HG03520 (cell line): ENCODE data around the gene FUT8.
A peak's percentile ranks its signal among the peaks of the same experiment; 100 is the strongest.
"Not testable (repeated sequence)": the region's sequence is repeated elsewhere in the genome, so short reads cannot be mapped to it uniquely, and the experiment has no call there.

Experiments used
- ATAC-seq: cut with Tn5 transposase; IDR thresholded peaks from one replicate; pipeline ENCODE4 v1.9.1; 2021; ENCODE audit warnings: mild to moderate bottlenecking, moderate library complexity; ENCODE audit not compliant: unreplicated experiment

Gene FUT8

DNA sequence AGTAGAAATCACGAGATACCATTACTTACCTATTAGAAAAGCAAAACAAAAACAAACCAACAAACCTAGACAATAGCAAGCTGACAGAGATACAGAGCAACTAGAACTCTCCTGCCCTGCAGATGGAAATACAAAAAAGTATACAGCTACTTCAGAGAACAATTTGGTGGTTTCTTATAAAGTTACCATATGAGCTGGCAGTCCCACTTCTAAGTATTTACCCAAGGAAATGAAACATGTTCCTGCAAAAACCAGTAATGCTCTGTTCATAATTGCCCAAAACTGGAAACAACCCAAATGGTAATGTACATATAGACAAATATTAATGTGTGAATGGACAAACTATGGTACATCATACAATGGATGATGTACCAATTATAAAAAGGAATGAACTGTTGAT is 31.7 kb downstream of the FUT8 start:
- ATAC-seq = no peak

DNA sequence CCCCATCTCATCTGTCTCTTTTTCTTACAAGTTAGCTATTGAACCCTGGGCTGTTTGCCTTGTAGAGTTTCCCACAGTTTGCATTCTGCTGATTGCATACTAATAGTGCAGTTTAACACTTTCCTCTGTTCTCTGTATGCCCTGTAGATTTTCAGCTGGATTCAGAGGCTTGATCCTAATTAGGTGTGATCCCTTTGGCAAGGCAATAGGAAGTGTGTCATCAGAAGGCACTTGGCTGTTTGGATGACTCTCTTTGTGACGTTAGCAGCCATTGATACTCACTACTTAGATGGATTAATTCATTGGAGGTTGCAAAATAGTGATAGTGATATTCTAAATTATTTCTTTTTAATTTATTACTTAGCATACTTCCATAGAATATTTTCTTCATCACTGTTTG is 33.6 kb downstream of the FUT8 start:
- no peak for ATAC-seq

DNA sequence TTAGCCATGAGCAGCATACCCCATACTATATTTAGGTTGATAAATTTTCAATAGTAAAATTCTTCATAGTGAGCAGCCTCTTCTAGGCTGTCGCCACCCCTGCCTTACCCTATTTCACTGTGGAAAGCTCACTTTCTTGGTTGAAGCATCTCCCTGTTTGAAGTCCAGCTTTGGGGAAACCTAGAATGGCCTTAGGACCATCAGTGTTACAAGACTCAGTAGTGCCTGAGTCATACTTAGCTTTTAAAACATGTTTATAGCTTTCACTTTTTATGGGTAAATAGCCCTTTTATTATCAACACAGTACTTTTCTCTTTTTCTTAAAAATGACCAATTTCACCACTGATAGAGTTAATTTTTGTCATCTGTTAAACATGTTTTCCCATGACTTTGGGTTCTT is 37.1 kb downstream of the FUT8 start:
- no peak for ATAC-seq

DNA sequence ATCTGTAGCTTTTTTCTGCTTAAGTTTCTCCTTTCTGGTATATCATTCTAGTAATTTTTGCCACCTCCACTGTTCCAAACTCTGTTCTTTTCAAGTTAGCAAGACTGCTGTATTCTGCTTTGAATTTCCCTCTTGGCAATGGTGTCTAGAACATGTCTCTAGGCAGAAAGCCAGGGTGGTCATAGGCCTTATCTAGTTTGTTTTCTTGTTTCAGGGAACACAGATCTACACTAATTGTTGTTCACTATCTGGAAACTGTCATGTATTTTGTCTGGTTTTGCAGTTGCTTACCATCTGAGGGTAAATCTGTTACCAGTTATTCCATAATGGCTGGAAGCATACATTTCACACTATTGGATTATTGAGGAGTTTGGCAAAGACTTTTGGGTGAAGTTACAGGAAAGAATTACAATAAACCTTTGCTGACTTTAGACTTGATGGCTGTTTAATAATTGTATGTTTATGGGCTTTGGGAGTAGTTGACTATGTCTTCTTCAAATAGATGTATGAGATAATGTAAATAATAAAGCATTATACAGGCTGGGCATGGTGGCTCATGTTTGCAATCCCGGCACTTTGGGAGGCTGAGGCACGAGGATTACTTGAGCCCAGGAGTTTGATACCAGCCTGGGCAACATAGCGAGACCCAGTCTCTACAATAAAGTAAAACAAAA is 41.4 kb downstream of the FUT8 start:
- no peak for ATAC-seq

DNA sequence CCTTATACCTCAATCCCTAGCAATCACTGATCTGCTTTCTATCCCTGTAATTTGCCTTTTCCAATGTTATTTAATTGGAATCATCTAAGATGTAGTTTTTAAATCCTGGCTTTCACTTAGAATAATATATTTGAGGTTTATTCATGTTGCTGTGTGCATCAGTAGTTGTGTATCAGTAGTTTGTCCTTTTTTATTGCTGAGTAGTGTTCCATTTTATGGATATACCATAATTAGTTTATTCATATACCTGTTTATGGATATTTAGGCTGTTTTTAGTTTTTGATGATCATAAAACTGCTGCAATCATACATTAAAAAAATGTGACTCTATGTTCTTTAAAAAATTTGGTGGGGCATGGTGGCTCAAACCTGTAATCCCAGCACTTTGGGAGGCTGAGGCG is 43.7 kb downstream of the FUT8 start:
- ATAC-seq = no peak

DNA sequence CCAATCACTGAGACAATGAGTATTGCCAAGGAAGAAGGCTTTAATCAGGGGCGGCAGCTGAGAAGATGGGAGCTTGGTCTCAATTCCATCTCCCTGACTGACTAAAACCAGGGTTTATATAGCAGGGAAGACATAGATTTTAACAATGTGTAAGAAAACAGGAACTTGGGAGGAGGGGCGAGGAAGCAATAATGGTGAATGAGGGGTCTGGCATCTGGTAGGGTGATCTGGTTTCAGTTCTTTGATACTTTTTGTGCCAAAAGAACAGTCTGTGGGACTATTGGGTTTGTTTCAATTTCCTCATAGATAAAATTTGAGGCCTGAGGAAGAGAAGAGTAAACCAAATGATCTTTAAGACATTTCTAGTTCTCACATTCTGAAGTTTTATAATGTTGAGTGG is 49.2 kb downstream of the FUT8 start:
- ATAC-seq = no peak

DNA sequence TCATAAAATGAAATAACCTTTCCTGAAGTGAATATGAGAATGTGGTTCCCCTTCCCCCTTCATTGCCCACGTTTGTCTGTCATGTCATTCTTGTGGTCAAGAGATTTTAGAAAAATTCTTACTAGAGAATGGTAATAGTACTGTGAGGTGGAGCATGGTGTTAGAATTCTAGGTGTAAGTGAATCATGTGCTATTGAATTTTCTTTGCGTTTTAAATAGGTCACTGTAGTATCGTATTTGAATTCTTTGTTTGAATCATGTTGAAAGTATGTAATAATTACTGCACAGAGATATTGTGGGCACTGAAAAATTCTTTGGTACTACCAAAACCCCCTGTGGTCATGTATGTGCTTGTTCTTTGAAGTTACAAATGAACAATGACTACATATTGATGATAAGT is 49.9 kb downstream of the FUT8 start:
- peak; percentile 63 for ATAC-seq

DNA sequence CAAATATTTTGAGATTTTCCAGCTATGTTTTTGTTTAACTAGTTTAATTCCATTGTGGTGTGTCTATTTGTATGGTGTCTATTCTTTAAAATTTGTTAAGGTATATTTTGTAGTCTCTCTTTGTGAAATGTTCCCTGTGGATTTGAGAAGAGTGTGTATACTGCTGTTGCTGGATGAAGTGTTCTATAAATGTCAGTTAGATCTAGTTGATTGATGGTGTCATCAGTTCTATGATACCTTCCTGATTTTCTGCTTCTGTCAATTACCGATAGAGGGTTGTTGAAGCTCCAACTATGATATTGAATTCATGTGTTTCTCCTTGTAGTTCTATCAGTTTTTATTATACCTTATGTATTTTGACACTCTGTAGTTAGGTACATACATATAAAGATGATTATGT is 53.1 kb downstream of the FUT8 start:
- ATAC-seq = no peak

DNA sequence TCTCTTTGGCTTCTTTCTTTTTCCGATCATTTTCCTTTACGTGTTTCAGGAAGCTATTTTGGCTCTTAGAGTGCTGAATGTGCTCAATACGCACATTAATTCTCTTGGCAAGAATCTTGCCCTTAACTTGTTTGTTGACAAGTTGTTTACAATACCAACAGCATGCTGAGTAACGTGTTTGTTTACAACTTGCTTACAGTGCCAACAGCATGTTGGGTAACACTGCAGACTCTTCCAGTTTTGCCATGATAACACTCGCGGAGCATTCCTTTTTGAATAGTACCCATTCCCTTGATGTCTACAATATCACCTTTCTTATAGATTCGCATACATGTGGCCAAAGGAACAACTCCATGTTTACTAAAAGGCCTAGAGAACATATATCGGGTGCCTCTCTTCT is 55.4 kb downstream of the FUT8 start:
- ATAC-seq = not testable (repeated sequence)

DNA sequence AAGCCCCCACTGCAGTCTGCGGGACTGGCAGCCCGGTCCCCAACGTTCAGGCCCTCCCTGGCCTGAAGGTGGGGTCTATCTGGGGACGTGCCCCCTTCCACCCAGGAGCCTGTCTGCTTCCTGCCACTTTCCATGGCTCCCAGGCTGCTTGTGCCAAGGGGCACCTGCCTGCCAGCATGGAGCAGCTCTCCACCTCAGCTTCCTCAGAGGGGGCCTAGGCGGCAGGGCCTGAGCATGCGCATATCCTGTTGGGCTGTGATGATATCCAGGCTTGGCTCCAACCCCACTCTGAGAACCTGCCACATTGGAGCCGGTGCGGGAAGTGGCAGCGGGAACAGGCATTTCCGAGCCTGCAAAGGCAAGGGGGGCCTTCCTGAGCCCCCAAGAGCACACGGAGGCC is 57.4 kb downstream of the FUT8 start:
- no peak for ATAC-seq

DNA sequence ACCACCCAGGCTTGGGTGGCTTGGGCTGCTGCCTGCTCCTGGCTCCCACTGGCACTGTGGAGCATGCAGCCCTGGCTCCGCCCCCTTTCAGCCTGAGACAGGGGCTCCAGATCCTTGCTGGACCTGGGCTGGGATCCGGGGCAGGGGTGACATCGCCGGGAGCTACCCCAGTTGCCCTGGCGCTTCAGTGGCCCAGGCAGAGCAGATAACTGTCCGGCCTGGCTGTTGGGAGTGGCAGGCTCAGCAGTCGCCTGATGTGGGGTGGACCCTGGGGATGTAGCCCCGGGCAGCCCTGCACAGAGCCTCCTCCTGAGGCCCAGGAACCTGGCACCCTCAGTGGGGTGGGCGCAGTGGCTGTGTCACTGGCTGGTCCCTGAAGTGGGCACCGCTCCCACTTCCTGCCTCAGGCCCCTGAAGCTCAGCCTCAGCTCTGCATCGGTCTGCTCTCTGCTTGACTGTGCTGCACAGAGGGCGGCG is 57.9 kb downstream of the FUT8 start:
- peak; percentile 30 for ATAC-seq

DNA sequence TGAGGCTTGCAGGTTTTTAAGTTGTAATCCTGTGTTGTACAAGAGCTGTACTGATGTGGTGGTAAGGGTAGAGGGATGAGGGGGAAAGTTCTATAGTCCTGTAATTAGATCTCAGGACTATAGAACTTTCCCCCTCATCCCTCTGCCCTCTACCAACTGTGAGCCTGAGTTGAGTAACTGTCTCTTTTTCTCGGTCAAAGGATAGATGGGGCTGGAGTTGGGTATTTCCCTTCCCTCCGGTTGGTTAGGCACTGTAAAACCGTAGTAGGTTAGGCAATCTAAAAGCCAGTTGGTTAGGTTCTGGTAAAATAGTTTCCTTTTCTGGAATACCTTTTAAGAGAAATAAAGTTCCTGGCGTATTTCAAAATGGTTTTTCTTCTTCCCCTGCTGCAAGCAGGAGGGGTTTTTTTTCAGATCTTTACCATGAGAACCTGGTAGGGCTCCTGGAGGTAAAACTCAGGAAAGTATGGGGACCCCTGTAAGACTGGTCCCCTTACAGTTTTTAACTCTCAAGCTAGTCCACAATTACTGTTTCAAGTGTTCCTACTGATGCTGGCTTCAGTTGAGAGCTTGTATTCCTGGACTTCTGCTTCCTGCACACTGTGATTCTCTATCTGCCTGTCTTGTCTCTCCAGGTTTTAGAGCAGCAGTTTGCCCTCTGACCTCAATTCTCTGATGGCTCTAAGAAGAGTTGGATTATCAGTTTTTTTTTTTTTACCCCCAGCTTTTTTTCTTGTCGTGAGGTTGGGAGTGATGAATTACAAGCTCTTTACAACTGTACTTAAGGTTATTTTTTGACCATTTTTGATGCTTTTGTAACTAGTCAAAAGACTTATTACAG is 58.7 kb downstream of the FUT8 start:
- peak; percentile 52 for ATAC-seq

DNA sequence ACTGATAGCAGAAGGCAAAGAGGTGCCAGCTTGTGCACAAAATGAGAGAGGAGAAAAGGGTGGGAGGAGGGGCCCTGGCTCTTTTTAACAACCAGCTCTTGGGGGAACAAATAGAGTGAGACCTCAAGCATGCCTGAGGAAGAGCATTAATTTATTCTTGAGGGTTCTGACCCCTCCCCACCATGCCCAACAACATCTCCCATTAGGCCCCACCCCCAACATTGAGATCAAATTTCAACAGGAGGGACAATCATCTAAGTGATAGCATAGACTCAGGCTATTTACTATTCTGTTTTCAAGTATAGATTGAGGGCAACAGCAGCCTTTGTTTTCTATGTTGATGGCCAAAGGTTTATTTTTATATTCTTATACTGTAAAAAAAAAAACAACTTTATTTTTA is 59.7 kb downstream of the FUT8 start:
- no peak for ATAC-seq

DNA sequence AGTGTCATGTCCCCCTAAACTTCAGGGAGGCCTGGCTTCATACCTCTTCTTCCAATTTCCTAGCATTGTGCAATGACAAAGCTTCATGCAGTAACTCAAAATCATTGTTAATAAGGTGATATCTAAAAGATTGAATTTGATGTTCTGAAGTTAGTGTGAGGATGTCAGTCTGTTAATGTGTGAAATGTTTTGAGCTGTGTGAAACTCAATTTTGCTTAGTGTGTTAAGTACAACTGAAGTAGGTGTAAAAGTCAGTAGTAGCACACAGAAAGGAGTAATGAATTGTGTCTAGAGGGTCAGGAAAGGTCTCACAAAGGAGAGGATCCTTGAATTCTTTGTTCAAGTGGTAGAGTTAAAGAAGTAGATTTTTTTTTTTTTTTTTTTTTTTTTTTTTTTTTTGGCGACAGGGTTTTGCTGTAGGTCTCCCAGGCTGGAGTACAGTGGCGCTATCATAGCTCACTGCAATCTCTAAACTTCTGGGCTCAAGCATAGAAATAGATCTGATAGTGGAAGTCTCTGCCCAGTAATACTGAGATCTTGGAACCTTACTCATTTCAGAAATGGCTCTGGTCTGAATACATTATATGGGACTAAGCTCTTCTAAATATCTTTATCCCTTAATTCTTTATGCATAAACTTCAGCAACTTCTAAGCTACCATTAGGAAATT is 63.9 kb downstream of the FUT8 start:
- ATAC-seq = peak; percentile 85

DNA sequence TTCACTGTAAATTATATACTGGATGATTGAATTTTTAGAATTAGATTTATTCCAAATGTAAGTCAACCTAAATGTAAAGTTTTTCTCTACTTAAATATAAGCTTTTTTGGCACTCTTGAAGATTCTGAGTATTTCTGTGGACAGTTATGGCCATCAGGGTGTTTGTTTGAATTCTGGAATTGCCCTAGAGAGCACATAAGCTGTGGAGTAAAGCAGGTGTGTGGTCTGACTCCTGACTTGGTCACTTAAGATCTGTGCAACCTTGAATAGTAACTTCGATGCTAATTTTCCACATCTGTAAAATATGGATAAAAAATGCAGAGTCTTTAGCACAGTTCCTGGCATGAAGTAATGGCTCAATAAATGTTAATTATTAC is 64.4 kb downstream of the FUT8 start:
- no peak for ATAC-seq

DNA sequence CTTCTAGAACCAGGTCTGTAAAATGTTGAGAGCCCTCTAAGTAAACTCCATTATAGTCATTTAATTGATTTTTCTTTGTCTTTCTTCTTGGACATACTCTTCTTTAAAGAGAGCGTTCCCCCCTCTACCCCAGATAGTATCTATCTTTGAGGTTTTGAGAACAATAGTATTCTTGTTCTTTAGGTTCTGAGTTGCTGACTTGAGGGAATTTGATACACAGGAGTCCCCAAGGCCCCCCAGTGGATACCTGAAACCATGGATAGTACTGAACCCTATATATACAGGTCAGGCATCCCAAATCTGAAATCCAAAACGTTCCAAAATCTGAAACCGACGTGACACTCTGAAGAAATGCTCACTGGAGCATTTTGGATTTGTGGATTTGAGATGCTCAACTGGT is 65.5 kb downstream of the FUT8 start:
- no peak for ATAC-seq

DNA sequence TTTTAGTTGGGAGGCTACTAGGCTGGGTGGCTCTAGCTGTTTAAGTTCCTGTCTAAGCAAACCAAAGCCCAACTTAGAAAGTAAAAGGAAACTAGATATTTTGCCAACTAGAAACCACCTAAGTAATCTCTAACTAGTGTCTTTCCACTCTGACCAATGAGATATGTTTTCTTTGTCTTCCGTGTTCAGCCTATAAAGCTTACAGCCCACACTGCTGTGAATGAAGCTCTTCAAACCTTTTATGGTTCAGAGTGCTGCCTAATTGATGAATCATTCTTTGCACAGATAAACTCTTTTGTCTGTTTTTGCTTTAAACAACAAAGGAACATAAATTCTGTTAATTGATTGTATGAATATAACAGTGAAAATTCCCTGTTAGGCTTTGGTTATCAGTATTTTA is 66.1 kb downstream of the FUT8 start:
- ATAC-seq = no peak

DNA sequence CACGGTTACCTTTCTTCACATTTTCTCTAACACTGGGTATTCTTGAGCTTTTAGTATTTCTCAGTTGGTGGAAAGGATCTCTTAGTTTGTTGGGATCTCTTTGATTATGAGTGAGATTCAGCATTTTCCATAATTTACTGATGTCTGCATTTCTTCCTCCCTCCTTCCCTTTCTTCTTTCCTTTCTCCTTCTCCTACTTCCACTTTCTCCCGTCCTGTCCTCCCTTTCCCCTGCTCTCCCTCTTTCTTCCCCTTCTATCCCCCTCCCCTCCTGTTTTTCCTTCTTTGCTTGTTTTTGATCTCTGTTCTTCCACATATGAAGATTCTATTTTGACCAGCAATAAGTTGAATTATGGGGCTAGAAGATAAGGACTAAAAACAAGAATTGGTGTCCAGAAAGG is 66.9 kb downstream of the FUT8 start:
- ATAC-seq = no peak

DNA sequence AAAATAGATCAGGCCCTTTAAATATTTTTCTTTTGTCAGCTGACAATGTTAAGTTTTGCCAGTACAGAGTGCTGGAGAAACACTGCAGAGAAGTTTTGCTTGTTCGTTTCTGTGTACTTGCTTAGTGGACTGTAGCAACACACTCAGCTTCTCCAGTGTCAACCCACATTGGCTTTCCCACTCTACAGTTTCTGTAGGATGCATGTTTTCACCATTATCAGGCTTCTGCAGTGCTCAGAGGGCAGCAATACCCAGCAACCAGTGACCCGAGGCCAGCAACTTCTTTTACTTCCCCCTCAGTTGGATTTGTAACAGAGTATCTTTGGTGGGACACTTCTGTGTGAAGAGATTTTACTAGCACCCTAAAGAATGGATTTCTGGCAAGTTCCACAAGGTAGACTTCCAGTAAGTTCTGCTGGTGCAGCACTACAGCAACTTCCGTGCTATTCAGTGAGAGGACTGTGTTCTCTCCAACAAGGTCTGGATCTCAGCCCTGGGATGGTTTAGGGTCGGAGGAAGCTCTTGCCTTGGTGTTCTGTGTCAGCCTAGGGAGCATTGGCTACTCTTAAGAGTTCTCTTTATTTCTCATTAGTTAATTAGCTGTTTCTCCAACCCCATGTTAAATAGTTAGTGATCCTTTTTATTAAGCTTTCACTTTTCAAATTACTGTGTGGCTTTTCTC is 70.4 kb downstream of the FUT8 start:
- ATAC-seq = no peak

DNA sequence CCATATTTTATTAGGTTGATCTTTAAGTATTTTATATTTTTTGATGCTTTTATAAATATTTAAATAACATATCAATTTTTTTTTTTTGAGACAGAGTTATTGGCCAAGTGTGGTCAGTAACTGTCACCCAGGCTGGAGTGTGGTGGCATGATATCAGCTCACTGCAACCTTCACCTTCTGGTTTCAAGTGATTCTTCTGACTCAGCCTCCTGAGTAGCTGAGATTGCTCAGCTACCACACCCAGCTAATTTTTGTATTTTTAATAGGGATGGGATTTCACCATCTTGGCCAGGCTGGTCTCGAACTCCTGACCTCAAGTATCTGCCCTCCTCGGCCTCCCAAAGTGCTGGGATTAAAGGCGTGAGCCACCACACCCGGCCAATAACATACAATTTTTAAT is 71.1 kb downstream of the FUT8 start:
- ATAC-seq = no peak

DNA sequence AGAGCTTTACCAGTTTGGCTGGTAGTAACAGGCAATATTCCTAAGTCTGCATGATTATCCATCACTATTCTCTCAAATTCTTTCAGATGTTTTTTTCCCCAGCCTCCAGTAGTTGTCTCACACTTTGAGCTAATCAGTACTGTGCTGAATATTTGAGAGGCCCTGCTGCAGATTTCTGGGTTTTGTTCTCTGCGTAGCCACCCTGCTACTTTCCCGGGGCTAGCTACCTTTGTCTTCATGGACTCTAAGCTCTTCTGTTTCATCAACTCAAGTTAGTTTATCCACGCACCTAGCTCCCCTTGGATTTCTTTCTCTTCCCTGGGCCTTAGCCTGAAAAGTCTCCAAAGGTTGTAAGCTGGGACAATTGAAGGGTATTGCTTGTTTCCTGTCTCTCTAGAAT is 73.0 kb downstream of the FUT8 start:
- no peak for ATAC-seq
